GM23248 (cell line): ENCODE data around the gene ARIH2.

Source experiments
- EZH2 ChIP-seq: fragments of 200-600 bp; sonication (generic); IDR thresholded peaks from 2 replicates; pipeline ENCODE4 v1.6.1; 2018; ENCODE audit warnings: antibody characterized with exemption, mild to moderate bottlenecking; ENCODE audit not compliant: insufficient read depth, poor library complexity, severe bottlenecking
- EZH2phosphoT487 ChIP-seq: fragments of 200-600 bp; sonication (generic); IDR thresholded peaks from 2 replicates; pipeline ENCODE4 v1.6.1; 2018; ENCODE audit warnings: antibody characterized with exemption, moderate library complexity, mild to moderate bottlenecking, low read depth; ENCODE audit not compliant: insufficient read depth

DNA sequence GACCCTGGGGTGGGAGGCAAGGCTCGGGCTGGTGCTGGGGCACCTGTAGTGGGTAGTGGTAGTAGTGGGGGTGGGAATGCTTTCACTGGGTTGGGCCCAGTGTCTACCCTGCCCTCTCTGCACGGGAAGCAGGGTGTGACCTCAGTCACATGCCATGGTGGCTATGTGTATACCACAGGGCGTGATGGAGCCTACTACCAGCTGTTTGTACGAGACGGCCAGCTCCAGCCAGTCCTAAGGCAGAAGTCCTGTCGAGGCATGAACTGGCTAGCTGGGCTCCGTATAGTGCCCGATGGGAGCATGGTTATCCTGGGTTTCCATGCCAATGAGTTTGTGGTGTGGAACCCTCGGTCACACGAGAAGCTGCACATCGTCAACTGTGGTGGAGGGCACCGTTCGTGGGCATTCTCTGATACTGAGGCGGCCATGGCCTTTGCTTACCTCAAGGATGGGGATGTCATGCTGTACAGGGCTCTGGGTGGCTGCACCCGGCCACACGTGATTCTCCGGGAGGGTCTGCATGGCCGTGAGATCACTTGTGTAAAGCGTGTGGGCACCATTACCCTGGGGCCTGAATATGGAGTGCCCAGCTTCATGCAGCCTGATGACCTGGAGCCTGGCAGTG is 94.6 kb downstream of the ARIH2 start:
- TF ChIP-seq EZH2 = no peak
- no peak for TF ChIP-seq EZH2phosphoT487
